CD4-positive, alpha-beta T cell treated with Interleukin-21 for 1 hour (primary cell): ENCODE measurements around the gene KRTAP2-4.
"Not testable (repeated sequence)": the region's sequence is repeated elsewhere in the genome, so short reads cannot be mapped to it uniquely, and the experiment has no call there.

Experiments used
- DNase-seq: peaks from one replicate; pipeline ENCODE4 v3.0.0-alpha.2; 2020

Gene KRTAP2-4

DNA sequence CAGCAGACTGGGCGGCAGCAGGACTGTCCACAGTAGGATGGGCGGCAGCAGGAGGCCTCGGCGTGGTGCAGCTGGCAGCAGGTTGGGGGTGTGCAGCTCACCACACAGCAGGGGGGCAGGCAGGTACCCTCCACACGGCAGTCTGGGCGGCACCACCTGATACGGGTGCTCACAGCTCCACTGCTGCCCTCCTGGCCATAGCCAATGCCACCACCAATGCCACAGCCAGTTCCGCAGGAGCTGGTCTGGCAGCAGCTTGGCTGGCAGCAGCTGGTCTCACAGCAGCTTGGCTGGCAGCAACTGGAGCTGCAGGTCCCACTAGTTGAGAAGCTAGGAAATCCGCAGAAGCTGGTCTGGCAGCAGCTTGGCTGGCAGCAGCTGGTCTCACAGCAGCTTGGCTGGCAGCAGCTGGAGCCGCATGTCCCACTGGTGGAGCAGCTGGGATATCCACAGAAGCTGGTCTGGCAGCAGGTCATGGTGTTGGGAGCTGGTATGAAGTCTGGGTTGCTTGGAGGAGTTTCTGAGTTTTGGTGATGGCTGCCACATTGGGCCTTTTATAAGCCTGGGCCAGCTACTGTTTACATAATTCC, 31.2 kb downstream of the KRTAP2-4 start, which contains the start of gene KRTAP1-3:
Gene KRTAP1-3, minus strand, starts transcription at position 529 of the 590 bp plus-strand sequence. Its CDS starts 53 bp downstream, at position 476.
- not testable (repeated sequence) for DNase-seq

DNA sequence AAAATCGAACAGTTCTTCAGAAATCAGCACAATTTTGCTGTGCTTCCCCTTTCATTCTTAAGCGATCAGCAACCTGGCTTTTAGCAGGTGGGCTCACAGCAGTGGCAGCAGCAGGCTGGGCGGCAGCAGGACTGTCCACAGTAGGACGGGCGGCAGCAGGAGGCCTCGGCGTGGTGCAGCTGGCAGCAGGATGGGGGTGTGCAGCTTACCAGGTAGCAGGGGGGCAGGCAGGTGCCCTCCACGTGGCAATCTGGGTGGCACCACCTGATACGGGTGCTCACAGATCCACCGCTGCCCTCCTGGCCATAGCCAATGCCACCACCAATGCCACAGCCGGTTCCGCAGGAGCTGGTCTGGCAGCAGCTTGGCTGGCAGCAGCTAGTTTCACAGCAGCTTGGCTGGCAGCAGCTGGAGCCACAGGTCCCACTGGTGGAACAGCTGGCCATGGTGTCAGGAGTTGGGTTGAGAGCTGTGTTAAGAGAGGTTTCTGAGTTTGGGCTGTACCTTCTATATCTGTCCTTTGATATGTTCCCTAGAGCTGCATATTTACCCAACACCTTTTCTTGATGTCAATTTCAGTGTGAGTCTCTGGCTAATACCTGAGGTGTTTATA, 35.9 kb downstream of the KRTAP2-4 start, which contains the start of gene KRTAP1-4:
Gene KRTAP1-4, minus strand, starts transcription at position 563 of the 613 bp plus-strand sequence. Its CDS starts 117 bp downstream, at position 446.
- DNase-seq = no peak

DNA sequence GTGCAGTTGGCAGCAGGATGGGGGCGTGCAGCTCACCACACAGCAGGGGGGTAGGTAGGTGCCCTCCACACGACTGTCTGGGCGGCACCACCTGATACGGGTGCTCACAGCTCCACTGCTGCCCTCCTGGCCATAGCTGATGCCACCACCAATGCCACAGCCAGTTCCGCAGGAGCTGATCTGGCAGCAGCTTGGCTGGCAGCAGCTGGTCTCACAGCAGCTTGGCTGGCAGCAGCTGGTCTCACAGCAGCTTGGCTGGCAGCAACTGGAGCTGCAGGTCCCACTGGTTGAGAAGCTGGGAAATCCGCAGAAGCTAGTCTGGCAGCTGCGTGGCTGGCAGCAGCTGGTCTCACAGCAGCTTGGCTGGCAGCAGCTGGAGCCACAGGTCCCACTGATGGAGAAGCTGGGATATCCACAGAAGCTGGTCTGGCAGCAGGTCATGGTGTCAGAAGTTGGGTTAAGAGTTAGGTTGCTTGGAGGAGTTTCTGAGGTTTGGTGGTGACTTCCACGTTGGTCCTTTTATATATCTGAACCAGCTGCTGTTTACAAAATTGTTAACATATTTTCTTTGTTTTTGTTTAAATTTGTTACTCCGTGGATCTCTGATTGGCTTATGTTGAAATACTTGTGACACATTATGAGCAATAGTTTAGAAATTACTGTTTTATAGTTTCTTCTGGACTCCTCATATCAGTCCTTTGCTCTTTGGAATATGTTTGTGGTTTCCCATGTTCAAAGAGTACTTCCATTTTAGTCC, 38.8 kb downstream of the KRTAP2-4 start, which contains the start of gene KRTAP1-5:
Gene KRTAP1-5, minus strand, starts transcription at position 494 of the 757 bp plus-strand sequence. Its CDS starts 53 bp downstream, at position 441.
- no peak for DNase-seq

DNA sequence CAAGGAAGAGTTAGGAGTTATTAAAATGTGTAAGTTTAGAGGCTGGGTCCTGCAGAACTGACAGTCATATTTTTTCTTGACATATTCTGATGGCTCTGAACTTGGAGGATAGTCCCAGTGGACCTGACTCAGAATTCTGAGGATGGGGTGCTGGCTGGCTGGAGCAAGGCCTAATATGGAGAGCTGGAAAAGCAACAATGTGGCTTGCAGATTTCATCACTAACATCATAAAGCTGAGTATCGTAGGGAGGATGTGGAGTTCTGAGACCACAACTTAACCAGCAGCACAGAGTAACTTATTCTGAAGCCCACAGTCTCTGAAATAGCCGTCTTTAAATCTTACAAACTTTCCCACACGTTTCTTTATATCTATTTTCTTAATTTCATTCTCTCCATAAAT, 41.0 kb downstream of the KRTAP2-4 start:
- DNase-seq = no peak

DNA sequence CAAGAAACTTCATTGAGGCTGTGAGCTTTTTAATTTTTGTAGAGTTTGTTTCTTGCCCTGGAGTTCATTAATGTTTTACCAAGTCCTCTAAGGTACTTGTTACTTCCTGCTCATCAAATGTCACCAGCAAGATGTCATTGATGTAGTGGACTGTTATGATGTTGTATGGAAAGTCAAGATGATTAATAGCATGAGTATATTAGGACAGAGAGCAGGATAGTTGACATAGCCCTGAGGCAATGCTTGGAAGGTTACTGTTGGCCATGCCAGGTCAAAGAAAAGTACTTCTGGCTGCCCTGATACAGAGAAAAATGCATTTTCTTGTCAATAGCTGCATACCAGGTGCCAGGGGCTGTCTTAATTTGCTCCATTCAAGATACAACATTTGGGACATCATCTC, 45.3 kb downstream of the KRTAP2-4 start:
- no peak for DNase-seq

DNA sequence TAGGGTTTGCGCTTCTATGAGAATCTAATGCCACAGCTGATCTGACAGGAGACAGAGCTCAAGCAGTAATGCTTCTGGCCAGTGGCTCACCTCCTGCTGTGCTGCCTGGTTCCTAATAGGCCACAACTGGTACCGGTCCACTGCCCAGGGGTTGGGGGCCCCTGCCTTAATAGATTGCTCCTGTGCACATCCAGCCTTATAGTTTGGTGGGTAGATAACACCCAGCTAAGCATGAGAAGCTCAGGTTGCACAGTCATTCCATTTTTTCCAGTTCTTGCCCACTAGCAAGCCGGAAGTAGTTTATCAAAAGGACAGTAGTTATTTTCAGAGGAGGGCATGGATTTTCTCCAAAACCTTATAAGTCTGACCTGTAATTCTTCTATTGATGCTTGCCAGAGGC, 46.3 kb downstream of the KRTAP2-4 start:
- no peak for DNase-seq

DNA sequence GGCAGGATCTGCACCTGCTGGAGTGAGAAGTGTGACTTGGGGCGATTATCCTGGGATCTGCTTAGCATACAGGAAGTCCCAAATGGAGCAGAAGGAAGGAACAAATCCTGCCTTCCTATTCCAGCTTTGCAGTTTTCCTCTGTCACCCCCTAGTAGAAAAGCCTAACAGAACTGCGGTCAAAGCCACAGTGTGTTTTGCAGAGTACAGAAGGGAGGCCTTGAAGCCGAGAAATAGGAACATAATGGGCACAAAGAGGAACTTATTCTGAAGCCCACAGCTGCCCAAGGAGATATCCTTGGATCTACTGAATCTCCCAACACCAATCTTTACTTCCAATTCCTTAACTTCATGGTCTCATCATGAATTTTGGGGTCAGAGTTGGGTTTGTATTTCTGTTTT, 47.1 kb downstream of the KRTAP2-4 start:
- DNase-seq = no peak

DNA sequence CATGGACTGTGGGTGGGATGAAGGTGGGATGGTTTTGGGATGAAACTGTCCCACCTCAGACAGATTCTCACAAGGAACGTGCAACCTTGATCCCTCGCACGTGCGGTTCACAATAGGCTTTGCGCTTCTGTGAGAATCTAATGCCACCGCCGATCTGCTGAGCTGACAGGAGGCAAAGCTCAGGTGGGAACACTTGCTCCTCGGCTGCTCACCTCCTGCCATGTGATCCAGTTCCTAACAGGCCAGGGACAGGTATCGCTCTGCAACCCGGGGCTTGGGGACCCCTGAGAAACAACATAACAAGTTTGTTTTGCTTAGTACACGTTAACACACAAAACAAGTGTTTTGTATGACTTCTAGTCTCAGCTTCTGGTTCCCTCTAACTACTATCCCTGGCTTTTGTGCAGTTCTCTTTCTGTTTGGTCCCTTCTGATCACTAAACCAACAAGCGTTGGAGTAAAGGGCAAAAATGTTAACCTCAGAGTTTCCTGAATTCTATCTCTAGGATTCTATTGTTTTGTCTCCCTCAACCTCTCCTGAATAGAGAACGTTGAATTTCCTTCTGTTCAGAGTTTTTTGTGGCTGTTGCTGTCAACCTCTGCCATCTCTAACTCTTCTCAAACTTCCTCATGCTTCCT, 49.0 kb downstream of the KRTAP2-4 start:
- DNase-seq = no peak

DNA sequence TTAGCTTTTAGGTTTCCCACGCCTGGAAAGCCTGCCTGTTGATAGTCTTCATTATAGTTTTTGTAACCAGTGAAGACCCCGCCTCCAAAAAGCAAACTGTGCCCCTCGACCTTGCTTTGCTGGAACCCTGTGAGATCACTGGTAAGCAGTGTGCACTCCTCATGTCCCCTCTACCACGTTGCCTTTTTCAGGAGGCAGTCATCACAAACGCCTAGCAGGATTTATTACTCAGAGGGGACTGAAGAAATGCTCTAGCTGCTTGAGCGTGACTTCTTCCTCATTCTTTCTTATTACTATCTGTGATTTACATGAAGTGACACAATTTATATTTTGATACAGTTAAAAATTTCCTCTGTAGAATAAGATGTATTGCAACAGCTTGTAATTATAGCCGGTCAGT, 50.2 kb downstream of the KRTAP2-4 start:
- no peak for DNase-seq
